Ecto neural progenitor cell (in vitro differentiated cells): ENCODE data around the gene GALR1.

Experiments used
- DNase-seq: peaks from one replicate; pipeline ENCODE4 v3.0.0-alpha.2; 2018; ENCODE audit warnings: low spot score

The GALR1 gene

GRCh38 chr18:77321823-77322805, 72.5 kb downstream of the GALR1 start:
- no peak for DNase-seq

- DNase-seq: no peak
These were observed 74.1 kb downstream of the GALR1 start for GRCh38 chr18:77323640-77324299.
